GM19240 (cell line): Measurements from ENCODE around the gene USO1.
"Not testable (repeated sequence)": the region's sequence is repeated elsewhere in the genome, so short reads cannot be mapped to it uniquely, and the experiment has no call there.

ENCODE experiments used
- DNase-seq: peaks from one replicate; pipeline ENCODE4 v3.0.0; 2011; ENCODE audit warnings: low spot score; ENCODE audit not compliant: insufficient read length

USO1 gene

DNA sequence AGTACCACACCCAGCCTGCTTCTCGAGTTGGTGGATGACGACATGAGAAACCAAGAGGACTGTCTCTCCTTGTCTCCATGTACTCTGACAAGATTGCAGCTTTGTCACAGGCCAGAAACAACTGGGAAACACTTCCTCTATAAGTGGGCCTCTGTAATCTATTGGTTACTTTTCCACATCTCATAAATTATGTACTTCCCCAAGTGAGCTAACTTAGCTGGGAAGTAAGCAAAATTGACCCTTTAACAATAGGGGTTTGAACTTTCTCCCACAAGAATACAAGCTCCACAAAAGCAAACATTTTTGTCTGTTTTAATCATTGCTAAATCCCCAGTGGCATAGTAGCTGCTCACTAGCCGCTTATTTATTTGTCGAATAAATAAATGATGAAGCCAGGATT, 14.1 kb upstream of the USO1 start:
- no peak for DNase-seq

DNA sequence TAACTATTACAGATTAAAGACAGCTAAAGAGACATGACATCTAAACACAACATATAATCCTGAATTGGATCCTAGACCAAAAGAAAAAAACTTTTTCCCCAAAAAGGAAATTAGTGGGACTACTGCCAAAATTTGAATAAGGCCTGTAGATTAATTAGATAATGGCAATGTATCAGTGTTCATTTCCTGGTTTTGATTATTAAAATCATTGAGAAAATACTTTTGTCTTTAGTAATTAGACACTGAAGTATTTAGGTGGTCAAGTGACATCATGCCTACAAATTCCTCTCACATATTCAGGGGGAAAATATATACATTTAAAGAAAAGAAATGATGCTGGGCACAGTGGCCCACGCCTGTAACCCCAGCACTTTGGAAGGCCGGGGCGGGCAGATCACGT, 10.4 kb upstream of the USO1 start:
- DNase-seq, result no peak

DNA sequence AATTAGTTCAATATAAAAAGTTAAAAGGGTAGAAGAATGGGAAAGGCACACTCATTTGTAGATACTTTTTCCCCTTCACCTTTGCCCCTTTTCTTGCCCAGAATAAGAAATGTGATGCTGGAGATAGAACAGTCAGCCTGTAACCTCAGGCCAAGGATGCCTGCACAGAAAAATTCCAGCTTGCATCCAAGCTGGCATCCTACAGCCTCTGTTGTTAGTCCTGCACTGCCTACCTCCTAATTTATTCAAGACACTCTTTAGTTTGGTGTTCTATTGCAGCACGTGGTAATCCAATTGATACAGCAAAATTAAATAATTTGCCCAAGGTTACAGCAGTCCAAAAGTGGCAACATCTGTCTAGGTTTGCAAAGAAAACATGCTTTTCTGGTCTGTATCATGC, 9.7 kb upstream of the USO1 start:
- DNase-seq, result no peak

DNA sequence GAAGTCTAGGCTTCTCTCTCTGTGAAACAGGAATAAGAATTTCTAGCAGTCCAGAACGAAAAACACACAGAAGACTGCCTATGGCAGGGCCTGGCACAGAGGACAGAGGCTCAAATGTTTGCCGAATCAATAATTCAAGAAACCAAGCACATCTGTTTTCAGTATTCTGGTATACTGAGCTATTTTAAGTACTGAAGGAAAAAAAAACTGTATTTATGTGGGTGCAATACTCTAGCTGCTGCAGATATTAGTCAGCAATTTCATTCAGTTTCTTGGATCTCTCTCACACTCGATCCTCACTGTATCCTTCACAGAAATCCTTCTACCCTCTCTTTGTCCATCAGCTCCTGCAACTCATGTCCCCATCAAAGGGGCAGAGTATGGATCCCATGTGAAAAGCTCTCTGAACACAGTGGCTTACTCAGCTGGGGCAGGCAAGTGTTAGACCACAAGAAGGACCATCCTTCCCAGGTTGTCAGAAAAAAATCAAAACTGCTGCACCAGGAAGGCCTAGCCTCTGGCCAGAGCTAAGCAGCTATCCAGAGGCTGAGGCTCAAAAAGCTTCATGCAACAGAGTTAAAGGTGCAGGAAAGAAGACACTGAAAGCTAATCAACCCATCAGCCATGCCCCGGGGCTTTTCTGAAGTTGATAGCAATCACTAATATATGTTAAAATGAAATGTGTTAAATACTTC, 9.1 kb upstream of the USO1 start:
- no peak for DNase-seq

DNA sequence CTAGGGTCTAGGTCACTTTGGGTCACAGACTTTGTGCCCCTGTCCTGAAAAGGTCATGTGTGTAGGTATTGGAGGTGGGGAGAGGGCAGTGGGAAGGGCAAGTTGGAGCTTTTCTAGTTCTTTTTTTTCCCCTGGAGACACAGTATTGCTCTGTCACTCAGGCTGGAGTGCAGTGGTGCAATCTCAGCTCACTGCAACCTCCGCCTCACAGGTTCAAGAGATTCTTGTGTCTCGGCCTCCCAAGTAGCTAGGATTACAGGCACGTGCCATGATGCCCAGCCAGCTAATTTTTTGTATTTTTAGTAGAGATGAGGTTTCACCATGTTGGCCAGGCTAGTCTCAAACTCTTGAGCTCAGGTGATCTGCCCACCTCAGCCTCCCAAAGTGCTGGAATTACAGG, 8.3 kb upstream of the USO1 start:
- DNase-seq, result not testable (repeated sequence)

DNA sequence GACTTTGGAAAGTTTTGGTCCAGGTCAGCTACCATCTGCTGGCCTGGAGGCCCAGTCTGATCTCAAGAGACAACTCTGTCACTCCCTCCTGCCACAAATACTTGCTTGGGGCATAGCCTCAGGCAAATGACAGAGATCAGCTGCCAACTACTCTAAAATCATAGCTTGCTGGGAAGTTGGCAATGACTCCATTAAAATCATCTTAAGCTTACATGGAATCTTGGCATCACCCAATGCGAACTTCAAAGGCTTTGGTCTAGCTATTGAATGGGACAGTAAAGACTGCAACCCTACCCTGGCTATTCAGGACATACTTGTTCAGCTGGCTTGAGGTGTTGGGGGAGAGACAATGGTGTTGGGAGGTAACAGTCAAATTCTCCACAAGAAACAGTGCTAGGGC, 7.0 kb upstream of the USO1 start:
- DNase-seq, result no peak

DNA sequence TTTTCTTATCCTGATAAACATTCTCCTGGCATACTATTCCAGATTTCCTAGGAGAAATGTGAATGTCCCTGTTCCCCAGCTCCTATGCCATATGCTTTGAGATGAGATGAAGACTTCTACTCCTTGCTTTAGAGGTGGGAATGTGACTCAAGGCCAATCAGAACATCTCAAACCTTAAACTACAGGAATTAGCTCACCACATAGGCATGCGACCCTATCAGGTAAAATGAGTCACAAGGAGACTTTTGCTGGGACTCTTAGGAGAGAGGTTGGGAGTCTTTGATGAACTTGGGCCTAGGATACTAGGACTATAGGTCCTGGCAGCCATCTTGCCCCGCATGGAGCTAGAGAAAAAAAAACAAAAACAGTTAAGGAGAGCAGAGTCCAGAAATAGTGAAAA, 5.8 kb upstream of the USO1 start:
- no peak for DNase-seq

DNA sequence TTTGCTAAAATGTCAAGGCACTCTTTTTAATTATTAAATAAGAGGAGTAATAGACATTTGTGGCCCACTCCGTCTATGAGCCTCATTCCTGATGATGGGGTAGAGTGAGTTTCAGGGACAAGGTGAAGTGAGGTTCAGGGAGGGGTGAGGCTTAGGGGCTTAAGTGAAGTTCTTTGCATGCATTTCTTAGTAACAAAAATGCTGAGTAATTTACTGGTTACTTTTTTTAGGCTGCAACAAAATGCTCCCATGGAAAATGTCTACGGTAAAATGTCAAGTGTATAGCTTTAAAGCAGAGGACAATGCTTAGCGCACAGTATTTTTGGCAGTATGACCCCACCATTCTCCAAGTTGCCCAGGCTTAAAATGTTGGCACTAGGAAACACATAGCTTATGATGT, 2.0 kb upstream of the USO1 start:
- no peak for DNase-seq

DNA sequence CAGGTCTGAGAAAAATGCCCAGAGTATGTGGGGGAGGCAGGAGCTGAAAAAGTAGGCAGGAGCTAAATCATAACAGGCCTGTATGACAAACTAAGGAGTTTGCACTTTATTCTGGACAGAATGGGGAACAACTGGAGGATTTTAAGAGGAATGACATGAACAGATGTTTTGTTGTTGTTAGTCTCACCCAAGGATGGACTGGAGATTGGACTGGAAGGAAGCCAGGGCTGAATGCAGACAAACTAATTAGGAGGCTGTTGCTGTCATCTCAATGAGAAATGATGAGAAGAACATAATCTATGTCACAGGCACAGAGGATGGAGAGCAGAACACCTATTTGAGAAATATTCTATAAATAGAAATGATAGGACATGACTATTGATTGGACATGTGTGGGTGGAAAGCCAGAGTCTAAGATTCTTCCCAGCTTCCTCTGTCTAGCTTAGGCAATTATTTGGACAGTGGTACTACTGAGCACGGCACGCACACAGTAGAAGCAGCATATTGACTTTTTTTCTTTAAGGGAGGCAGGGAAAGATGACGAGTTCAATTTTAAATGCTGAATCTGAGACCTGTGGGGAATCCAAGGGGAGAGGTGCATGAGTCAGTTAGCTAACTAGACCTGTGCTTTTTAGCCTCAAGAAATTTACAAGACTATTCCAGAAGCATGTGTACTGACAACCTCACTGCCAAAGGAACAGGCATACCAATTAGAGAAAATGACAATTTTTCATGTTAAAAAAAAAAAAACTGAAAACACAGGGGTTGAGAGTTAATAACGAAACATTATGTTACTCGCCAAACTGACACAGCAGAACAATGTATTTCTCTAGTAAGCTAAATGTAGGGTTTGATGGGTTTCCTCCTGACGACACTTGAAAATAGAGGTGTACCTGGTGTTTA, 963 bp upstream of the USO1 start:
- no peak for DNase-seq

DNA sequence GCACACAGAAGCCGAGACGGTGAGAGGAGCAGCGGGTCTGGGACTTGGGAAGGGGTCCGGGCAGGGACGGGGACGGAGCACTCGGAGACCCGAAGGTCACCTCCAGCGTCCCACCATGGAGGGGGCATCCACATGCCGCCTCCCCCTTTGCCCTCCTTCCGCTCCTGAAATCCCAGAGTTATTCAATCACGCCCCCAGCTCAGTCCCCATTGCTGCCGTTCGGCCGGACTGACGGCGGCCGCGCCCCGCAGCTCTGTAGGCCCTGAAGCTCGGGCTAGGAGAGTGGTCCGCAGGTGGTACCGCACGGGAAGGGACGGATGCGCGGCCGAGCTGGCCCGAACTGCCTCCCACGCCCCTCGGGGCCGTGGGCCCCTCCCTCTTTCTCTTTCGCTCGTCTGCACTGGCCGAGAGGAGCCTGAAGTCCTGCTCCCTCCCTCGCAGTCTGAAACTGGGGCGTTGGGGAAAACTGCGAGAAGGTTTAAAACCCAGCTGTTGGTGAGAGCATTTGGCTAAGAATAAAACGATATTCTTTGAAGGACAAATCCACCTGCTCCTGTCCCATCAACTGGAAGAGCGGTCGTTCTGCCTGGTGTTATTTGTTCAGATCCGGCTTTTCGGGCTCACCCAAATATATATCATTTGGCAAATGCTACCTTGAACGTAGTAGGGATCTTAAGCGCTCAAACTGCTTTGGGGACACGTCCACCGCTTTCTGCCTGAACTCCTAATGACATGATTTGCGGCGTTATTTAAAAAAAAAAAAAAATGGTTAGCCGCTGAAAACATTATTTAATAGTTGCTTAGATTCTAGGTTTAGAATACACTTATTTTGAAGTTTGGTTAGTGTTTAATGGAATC, 719 bp downstream of the USO1 start:
- peak; percentile 47 for DNase-seq

DNA sequence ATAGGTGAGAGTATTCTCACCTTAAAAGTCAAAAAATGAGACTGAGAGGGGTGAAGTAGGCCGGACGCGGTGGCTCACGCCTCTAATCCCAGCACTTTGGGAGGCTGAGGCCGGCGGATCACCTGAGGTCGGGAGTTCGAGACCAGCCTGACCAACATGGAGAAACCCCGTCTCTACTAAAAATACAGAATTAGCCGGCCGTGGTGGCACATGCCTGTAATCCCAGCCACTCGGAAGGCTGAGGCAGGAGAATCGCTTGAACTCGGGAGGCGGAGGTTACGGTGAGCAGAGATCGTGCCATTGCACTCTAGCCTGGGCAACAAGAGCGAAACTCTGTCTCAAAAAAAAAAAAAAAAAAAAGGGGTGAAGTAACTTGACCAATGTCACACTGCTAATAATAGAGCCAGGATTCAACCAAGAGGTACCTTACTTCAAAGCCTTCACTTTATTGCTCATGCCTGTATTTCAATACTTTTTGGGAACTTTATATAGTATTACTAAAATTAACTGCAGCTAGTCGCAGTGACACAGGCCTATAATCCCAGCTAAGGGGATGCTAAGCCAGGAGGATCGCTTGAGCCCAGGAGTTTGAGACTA, 1.7 kb downstream of the USO1 start:
- DNase-seq, result not testable (repeated sequence)

DNA sequence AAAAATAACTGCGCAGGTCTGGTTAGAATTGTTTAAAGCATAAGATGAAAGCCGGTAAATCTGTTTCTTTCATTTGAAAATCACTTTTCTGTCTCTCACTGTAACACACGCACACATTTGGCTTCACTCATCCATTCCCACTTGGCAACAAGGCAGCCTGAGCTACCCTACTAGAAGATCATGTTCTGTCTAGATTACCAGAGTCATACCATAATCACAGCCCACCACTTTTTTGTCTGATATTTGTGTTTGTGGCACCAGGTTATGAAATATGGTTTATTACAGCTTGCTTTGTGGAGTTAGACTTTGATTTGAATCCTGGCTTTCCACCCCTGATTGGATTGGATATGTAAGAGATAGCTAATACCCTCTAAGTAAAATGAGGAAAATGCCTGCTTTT, 2.2 kb downstream of the USO1 start:
- no peak for DNase-seq

DNA sequence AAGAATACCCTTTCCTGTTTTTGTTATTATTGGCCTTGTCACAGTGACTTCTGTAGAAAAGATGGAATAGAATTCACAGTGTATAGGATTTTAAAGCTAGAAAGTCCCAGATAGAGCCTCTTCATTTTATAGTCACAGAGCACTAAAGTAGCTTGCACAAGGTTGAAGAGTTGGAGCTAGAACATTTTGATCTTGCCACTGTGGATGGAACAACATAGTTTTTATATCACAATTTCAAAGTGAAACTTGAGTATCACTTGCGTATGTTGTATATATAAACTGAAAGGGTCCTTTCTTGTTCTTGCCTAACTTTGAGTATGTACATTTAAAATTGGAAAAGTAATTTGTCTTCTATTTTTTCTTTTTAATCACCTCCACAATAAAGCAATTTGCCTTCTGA, 2.7 kb downstream of the USO1 start:
- no peak for DNase-seq

DNA sequence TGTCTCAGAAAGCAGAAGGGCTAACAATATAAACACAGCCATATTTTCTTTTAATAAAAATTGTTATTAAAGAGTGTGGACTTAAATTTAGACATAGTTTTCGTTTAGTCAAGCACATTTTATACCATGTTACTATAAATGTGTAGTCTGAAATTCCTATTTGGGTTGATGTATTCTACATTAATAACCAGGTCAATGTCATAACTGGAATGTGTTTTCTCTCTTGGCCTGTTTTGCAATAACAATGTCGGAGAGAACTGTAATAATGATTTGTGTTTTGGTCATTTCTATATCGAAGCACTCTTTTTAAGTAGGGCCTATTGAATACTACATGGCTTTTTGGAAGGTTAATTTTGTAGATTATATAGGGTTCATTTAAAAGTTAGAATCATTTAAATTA, 5.5 kb downstream of the USO1 start:
- DNase-seq, result no peak

DNA sequence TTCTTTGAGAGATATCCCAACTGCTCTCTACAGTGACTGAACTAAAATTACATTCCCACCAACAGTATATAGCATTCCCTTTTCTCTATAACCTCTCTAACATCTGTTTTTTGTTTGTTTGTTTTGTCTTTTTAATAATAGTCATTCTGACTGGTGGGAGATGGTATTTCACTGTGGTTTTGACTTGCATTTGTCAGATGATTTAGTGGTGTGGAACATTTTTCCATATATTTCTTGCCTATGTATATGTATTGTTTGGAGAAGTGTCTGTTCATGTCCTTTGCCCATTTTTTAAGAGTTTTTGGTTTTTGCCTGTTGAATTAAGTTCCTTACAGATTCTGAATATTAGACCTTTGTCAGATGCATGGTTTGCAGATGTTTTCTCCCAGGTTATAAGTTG, 9.0 kb downstream of the USO1 start:
- DNase-seq, result no peak

DNA sequence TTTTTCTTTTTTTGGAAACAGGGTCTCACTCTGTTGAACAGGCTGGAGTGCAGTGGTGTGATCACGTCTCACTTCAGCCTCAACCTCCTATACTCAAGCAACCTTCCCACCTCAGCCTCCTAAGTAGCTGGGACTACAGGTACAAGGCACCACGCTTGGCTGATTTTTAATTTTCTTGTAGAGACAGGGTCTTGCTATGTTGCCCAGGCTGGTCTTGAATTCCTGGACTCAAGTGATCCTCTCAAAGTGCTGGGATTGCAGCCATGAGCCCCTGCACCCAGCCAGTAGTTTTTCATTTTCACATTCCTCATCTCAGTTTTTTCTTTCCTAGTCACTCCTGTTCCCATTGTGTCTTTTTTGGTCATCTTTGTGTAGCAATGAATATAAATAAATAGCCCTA, 11.1 kb downstream of the USO1 start:
- no peak for DNase-seq

DNA sequence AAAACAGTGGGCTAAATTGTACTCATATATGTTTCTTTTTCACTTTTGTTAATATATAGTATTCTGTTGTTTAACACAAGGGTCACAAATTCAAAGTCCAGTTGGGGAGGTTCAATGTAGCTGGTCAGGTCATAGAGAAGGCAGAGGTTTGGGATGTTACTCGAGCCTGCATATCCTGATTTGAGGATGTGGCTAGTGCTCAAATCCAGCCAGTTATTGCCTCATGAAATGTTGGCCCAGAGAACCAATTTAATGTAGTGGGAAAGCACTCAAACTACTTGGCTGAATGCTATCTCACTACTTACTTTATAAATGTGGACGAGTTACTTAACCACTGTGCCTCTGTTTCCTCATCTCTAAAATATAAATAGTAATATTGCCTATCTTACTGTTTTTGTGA, 12.5 kb downstream of the USO1 start:
- no peak for DNase-seq

DNA sequence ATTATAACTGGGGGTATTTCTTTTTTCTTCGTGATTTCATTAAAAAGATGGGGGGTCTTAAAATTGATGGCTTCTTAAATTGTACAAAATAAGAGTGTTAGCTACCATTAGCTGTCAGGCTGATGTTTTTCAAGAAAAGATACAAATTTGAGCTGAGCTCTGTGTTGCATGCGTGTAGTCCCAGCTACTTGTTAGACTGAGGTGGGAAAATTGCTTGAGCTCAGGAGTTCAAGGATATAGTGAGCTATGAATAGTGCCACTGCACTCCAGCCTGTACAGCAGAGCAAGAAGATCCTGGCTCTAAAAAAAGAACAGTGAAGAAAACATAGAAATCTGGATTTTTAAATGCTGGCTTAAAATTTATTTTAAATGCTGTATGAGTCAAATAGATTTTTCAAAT, 13.0 kb downstream of the USO1 start:
- no peak for DNase-seq

DNA sequence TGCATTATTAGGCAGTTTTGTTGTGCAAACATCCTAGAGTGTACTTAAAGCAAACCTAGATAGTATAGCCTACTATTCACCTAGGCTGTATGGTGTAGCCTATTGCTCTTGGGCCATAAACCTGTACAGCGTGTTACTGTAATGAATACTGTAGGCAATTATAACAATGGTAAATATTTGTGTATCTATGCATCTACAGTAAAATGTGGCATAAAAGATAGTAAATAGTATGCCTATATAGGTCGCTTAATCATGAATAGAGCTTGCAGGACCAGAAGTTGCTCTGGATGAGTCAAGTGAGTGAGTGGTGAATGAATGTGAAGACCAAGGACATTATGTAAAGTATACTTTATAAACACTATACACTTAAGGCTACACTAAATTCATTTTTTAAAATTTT, 16.6 kb downstream of the USO1 start:
- DNase-seq, result no peak

DNA sequence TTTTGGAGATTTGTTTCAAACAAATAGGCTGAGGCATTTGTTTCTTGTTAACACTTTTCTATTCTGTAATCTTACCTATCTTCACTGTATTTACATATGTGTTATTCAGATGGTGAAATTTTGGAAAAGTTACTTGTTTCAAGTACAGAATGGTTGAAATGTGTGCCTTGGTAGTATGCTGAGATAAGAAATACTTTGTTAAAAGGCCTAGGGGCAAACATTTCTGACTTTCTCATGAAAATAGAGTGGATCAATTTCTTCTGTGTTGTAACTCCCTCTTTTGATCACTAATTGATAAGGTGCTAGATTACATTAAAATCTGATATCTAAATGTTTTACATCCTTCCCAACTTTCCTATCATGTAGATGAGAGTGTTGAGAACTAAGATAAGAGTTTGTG, 18.1 kb downstream of the USO1 start:
- no peak for DNase-seq

DNA sequence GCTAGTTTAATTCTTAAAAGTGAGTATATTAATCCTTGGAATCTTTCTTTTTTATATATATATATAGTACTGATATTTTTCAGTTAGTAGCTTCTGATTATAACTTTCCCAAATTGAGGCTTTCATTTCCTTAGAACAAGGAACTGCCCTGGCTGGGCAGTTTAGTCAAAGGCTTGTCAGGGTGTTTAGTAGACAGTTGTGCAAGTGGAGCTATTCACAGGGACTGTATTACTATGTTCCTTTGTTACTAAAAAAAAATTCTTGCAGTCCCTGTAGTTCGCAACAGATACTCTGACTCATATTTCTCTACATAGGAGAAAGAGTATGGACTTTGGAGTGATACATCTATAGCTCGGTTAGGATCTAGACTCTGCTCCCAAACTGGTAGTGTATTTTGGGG, 20.8 kb downstream of the USO1 start:
- DNase-seq, result no peak

DNA sequence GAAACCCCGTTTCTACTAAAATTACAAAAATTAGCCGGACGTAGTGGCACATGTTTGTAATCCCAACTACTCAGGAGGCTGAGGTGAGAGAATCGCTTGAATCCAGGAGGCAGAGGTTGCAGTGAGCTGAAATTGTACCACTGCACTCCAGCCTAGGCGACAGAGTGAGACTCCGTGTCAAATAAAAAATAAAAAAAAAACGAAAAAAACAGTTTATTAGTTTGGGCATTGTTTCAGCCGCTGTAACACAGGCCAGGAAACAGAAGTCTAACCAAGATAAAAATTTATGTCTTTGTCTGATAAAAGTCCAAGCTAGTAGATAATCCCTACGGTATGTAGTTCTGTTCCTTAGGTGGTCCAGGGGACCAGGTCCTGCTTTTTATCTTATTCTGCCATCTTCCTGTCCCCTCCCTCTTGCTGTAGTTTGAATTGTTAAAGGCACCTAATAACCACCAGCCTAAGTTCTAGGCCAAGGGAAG, 21.4 kb downstream of the USO1 start:
- DNase-seq, result no peak
